HEK293T (cell line): ENCODE data around the gene BMP8A.
A peak's percentile ranks its signal among the peaks of the same experiment; 100 is the strongest.
"Not testable (repeated sequence)": the region's sequence is repeated elsewhere in the genome, so short reads cannot be mapped to it uniquely, and the experiment has no call there.

Source experiments
- CTCF ChIA-PET: fragments of 350-600 bp; formaldehyde crosslinking; extraction: SDS; loops from one replicate; lab custom pipeline; 2021; ENCODE audit warnings: antibody characterized with exemption, inconsistent platforms; lab: Yijun Ruan, JAX
- POLR2A ChIA-PET: fragments of 350-600 bp; formaldehyde crosslinking; extraction: SDS; loops from one replicate; lab custom pipeline; 2020; ENCODE audit warnings: antibody characterized with exemption, inconsistent platforms; lab: Yijun Ruan, JAX
- DNase-seq: peaks from one replicate; pipeline ENCODE4 v3.0.0; 2012; ENCODE audit warnings: mixed read lengths; ENCODE audit errors: extremely low spot score
- ARNT ChIP-seq: fragments of 450-650 bp; IDR thresholded peaks from 2 replicates; pipeline ENCODE4 v1.6.1; 2017; ENCODE audit warnings: mild to moderate bottlenecking
- BHLHE40 ChIP-seq: fragments of 450-650 bp; IDR thresholded peaks from 2 replicates; pipeline ENCODE4 v1.6.1; 2016; ENCODE audit warnings: mild to moderate bottlenecking, moderate library complexity, borderline replicate concordance
- CTBP1 ChIP-seq: fragments of 450-650 bp; IDR thresholded peaks from 2 replicates; pipeline ENCODE4 v1.6.1; 2016; ENCODE audit warnings: borderline replicate concordance
- ELF4 ChIP-seq: fragments of 450-650 bp; IDR thresholded peaks from 2 replicates; pipeline ENCODE4 v1.6.1; 2017; ENCODE audit warnings: antibody characterized with exemption
- FOXA1 ChIP-seq: fragments of 450-650 bp; IDR thresholded peaks from 2 replicates; pipeline ENCODE4 v1.6.1; 2016; ENCODE audit warnings: mild to moderate bottlenecking
- FOXK2 ChIP-seq: fragments of 450-650 bp; IDR thresholded peaks from 2 replicates; pipeline ENCODE4 v1.6.1; 2016; ENCODE audit warnings: mild to moderate bottlenecking
- FOXM1 ChIP-seq: fragments of 450-650 bp; IDR thresholded peaks from 2 replicates; pipeline ENCODE4 v1.6.1; 2017; ENCODE audit warnings: mild to moderate bottlenecking, borderline replicate concordance
- HDGF ChIP-seq: fragments of 450-650 bp; IDR thresholded peaks from 2 replicates; pipeline ENCODE4 v1.6.1; 2017; ENCODE audit warnings: antibody characterized with exemption, borderline replicate concordance
- L3MBTL2 ChIP-seq: fragments of 450-650 bp; conservative IDR thresholded peaks from 2 replicates; pipeline ENCODE4 v1.6.1; 2016; ENCODE audit warnings: mild to moderate bottlenecking
- NFRKB ChIP-seq: fragments of 450-650 bp; IDR thresholded peaks from 2 replicates; pipeline ENCODE4 v1.6.1; 2016; ENCODE audit warnings: mild to moderate bottlenecking, moderate library complexity
- PKNOX1 ChIP-seq: fragments of 450-650 bp; IDR thresholded peaks from 2 replicates; pipeline ENCODE4 v1.6.1; 2016
- SP1 ChIP-seq: fragments of 450-650 bp; IDR thresholded peaks from 2 replicates; pipeline ENCODE4 v1.6.1; 2017
- SUZ12 ChIP-seq: fragments of 450-650 bp; IDR thresholded peaks from 2 replicates; pipeline ENCODE4 v1.6.1; 2016; ENCODE audit warnings: mild to moderate bottlenecking
- TARDBP ChIP-seq: fragments of 450-650 bp; IDR thresholded peaks from 2 replicates; pipeline ENCODE4 v1.6.1; 2016

The BMP8A gene

GRCh38 chr1:39514710-39515124 lies 23.3 kb downstream of the BMP8A start:
- CTCF ChIA-PET, DNase-seq: not testable (repeated sequence)

GRCh38 chr1:39515131-39516086 lies 24.0 kb downstream of the BMP8A start:
- DNase-seq, POLR2A ChIA-PET, CTCF ChIA-PET: not testable (repeated sequence)

More at GRCh38 chr1:39514710-39515124, 23.3 kb downstream of the BMP8A start:
- POLR2A ChIA-PET: not testable (repeated sequence)

GRCh38 chr1:39516841-39517240 lies 25.4 kb downstream of the BMP8A start:
- DNase-seq, POLR2A ChIA-PET: not testable (repeated sequence)
- CTCF ChIA-PET: interaction anchor here (0.6 to 1.1 kb wide), 2 partner anchors 22 to 106 kb away, joined by 3 to 4 read pairs; no protein-coding TSS in a partner anchor
- peak; percentile 37; the same call in 1 of the 2 replicates for TF ChIP-seq PKNOX1

- CTCF ChIA-PET, DNase-seq, POLR2A ChIA-PET: not testable (repeated sequence)
These were observed 26.5 kb downstream of the BMP8A start for GRCh38 chr1:39517936-39518335.

GRCh38 chr1:39519376-39519775 lies 27.9 kb downstream of the BMP8A start:
- DNase-seq, CTCF ChIA-PET: not testable (repeated sequence)

GRCh38 chr1:39522221-39522620 lies 30.8 kb downstream of the BMP8A start:
- CTCF ChIA-PET, POLR2A ChIA-PET, DNase-seq: not testable (repeated sequence)

More at GRCh38 chr1:39519376-39519775, 27.9 kb downstream of the BMP8A start:
- POLR2A ChIA-PET: not testable (repeated sequence)

- DNase-seq: no peak
- TF ChIP-seq FOXA1: no peak
- TF ChIP-seq TARDBP: no peak
- TF ChIP-seq SUZ12: no peak
- no peak for TF ChIP-seq ARNT
- TF ChIP-seq L3MBTL2: no peak
- TF ChIP-seq FOXK2: no peak
- TF ChIP-seq FOXM1: no peak
- TF ChIP-seq BHLHE40: no peak
- no peak for TF ChIP-seq PKNOX1
- TF ChIP-seq CTBP1: no peak
- no peak for TF ChIP-seq NFRKB
- no peak for TF ChIP-seq SP1
- TF ChIP-seq HDGF: no peak
- CTCF ChIA-PET: no interaction called here
- POLR2A ChIA-PET: no interaction called here
These were observed 31.5 kb downstream of the BMP8A start for GRCh38 chr1:39522661-39523567.

- POLR2A ChIA-PET: no interaction called here
- TF ChIP-seq ARNT (no peak), SP1 (no peak), NFRKB (no peak), FOXM1 (no peak), PKNOX1 (no peak), ELF4 (no peak)
- CTCF ChIA-PET: interaction anchor here (2.1 kb wide), 1 partner anchor 15 kb away, joined by 8 read pairs; no protein-coding TSS in a partner anchor
- DNase-seq: no peak
These were observed 32.7 kb downstream of the BMP8A start for GRCh38 chr1:39524171-39524570.
